Peyer's patch (tissue), 4 donors: ENCODE results near the gene HECTD4.

Experiments
- CTCF ChIP-seq, 6 experiments: fragments of 450-650 bp in 4 of 6; fragments of 200-600 bp in 2 of 6; sonication (generic) in 1 of 6; IDR thresholded peaks; one replicate each; pipeline ENCODE4 v1.5.1; 2017 to 2019; ENCODE audit warnings: antibody characterized with exemption in 6 of 6, mild to moderate bottlenecking in 3 of 6, moderate library complexity in 1 of 6
- POLR2A ChIP-seq, 2 donors: fragments of 450-650 bp; IDR thresholded peaks; one replicate each; pipeline ENCODE4 v1.5.1; 2017; ENCODE audit warnings: antibody characterized with exemption in 2 of 2, mild to moderate bottlenecking in 2 of 2, moderate library complexity in 2 of 2

DNA sequence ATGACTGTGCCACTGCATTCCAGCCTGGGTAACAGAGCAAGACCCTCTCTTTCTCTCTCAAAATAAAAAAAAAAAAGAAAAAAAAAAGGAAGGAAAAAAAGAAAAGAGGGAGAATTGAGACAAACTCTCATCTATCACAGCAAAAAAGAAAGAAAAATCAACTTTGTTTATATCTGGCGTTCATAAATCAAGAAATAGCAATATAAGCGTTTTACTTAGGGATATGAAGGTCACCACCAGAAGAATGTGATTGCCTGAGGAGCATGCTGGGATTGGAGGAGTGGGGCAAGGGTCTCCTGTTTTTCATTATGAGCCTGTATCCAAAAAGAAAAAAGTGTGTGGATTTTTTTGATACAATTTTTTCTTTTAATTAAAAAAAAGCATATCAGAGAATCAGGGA is 78.4 kb downstream of the HECTD4 start:
- no peak for TF ChIP-seq CTCF (IDR thresholded peaks at IDR 0.05)
- no peak for TF ChIP-seq POLR2A (IDR thresholded peaks at IDR 0.05)
